Adrenal gland (tissue), 5 donors: ENCODE data around the gene SGK2.

ENCODE experiments used
- CTCF ChIP-seq, 6 experiments: fragments of 450-650 bp in 4 of 6; fragments of 200-600 bp in 2 of 6; sonication (generic) in 1 of 6; IDR thresholded peaks; 1 replicate in 5 of 6; 2 replicates in 1 of 6; pipeline versions ENCODE4 v1.5.1 to v1.8.0; 2016 to 2021; ENCODE audit warnings: antibody characterized with exemption in 6 of 6, mild to moderate bottlenecking in 2 of 6, moderate library complexity in 1 of 6
- POLR2A ChIP-seq, 2 donors: fragments of 450-650 bp; IDR thresholded peaks; one replicate each; pipeline ENCODE4 v1.6.1; 2017; ENCODE audit warnings: antibody characterized with exemption in 2 of 2, mild to moderate bottlenecking in 2 of 2, moderate library complexity in 1 of 2
- donor health status: DM: no; HTN: no; CAD: no.

GRCh38 chr20:43544501-43544900 lies 14.3 kb upstream of the SGK2 start:
- no peak for TF ChIP-seq POLR2A (IDR thresholded peaks at IDR 0.05)
- TF ChIP-seq CTCF (IDR thresholded peaks at IDR 0.05), result no peak
